T-cell (primary cell): ENCODE results near the gene SIM2. TPM values are rescaled to one million over a fixed set of nuclear protein-coding genes. Genes with fewer than 3 reads are reported as not detected.

Source experiments
- ATAC-seq, 4 experiments: fragments of 200-7000 bp in 3 of 4; fragments of 150-1000 bp in 1 of 4; cut with Tn5 transposase; replicated peaks in 1 of 4; 1 replicate in 3 of 4; 2 replicates in 1 of 4; pipeline ENCODE4 v1.10.0; 2021; ENCODE audit warnings: moderate library complexity in 3 of 4, mild to moderate bottlenecking in 2 of 4, moderate number of reproducible peaks in 1 of 4
- CTCF ChIA-PET, 2 donors: fragments of 300-600 bp; sonication (Branson Sonifier 250); formaldehyde crosslinking; loops; one replicate each; lab custom pipeline; 2022; ENCODE audit warnings: antibody characterized with exemption in 2 of 2; lab: Charles Lee
- POLR2A ChIA-PET, 2 donors: fragments of 300-600 bp; sonication (Branson Sonifier 250); formaldehyde crosslinking; loops; one replicate each; lab custom pipeline; 2022; ENCODE audit warnings: antibody characterized with exemption in 2 of 2; lab: Charles Lee
- DNase-seq, 35 experiments: peaks; one replicate each; pipeline versions ENCODE4 v3.0.0 to v3.0.0-alpha.2; 2013 to 2023
- H3K27ac ChIP-seq: one replicate; pipeline ENCODE4 v1.5.1; 2013; ENCODE audit warnings: low read length
- H3K27me3 ChIP-seq, 2 experiments: replicated peaks in 1 of 2; 1 replicate in 1 of 2; 2 replicates in 1 of 2; pipeline versions ENCODE4 v1.6.1 to v1.7.0; 2013; ENCODE audit warnings: low read length in 1 of 2, mixed read lengths in 1 of 2; ENCODE audit not compliant: control insufficient read depth in 2 of 2, insufficient read depth in 2 of 2; ENCODE audit errors: extremely low read depth in 1 of 2
- H3K36me3 ChIP-seq, 2 donors: 1 replicate in 1 of 2; 2 replicates in 1 of 2; pipeline versions ENCODE4 v1.6.1 to v1.7.0; 2013; ENCODE audit warnings: low read length in 1 of 2; ENCODE audit not compliant: control insufficient read depth in 2 of 2, insufficient read depth in 1 of 2; ENCODE audit errors: extremely low read depth in 1 of 2
- H3K4me1 ChIP-seq, 2 experiments: 1 replicate in 1 of 2; 2 replicates in 1 of 2; pipeline versions ENCODE4 v1.6.1 to v1.7.0; 2013; ENCODE audit warnings: low read length in 2 of 2, mixed read lengths in 1 of 2; ENCODE audit not compliant: insufficient read depth in 2 of 2, control insufficient read depth in 1 of 2; ENCODE audit errors: extremely low read depth in 1 of 2
- H3K4me3 ChIP-seq, 2 donors: 1 replicate in 1 of 2; 2 replicates in 1 of 2; pipeline versions ENCODE4 v1.5.1 to v1.7.0; 2013; ENCODE audit warnings: mild to moderate bottlenecking in 2 of 2, low read length in 1 of 2, moderate library complexity in 1 of 2; ENCODE audit not compliant: control insufficient read depth in 1 of 2; ENCODE audit errors: extremely low read depth in 1 of 2
- H3K9me3 ChIP-seq: 2 replicates; pipeline ENCODE4 v1.7.0; 2013
- H3K27ac Mint-ChIP-seq, 2 donors: one replicate each; pipeline ENCODE4 v1.8.0; 2020 to 2021; ENCODE audit warnings: mild to moderate bottlenecking in 2 of 2, mixed read lengths in 2 of 2
- H3K27me3 Mint-ChIP-seq, 2 donors: one replicate each; pipeline ENCODE4 v1.8.0; 2021 to 2022; ENCODE audit warnings: mixed read lengths in 2 of 2
- H3K36me3 Mint-ChIP-seq: one replicate; pipeline ENCODE4 v1.8.0; 2021; ENCODE audit warnings: mixed read lengths
- H3K4me1 Mint-ChIP-seq, 3 donors: one replicate each; pipeline ENCODE4 v1.8.0; 2020 to 2022; ENCODE audit warnings: mixed read lengths in 3 of 3, mild to moderate bottlenecking in 1 of 3
- H3K4me3 Mint-ChIP-seq, 3 donors: one replicate each; pipeline ENCODE4 v1.8.0; 2020 to 2022; ENCODE audit warnings: mild to moderate bottlenecking in 3 of 3, mixed read lengths in 3 of 3, moderate library complexity in 3 of 3
- H3K9me3 Mint-ChIP-seq, 3 donors: one replicate each; pipeline ENCODE4 v1.8.0; 2020 to 2022; ENCODE audit warnings: mixed read lengths in 3 of 3
- WGBS: methylation state at CpG from one replicate; pipeline ENCODE4 v1.1.5; 2013; ENCODE audit warnings: missing lambda C conversion rate; ENCODE audit not compliant: insufficient coverage; 5-methylcytosine and 5-hydroxymethylcytosine counted together
- total RNA-seq, 35 experiments: library from RNA in 6 of 35; stranded (reverse) in 6 of 35; fragments of 120-200 nt in 1 of 35; gene quantifications; one replicate each; pipeline versions ENCODE4 v1.2.1 to v1.2.4 and lab custom pipeline; 2013 to 2026

Gene SIM2
- total RNA-seq, 5 donors from 2014 or later (not counting 1 experiment from before 2014, with no cell fraction given), result 0.10 to 0.16 (median 0.12) TPM; not detected in 2

- peaks cover 0 to 3% (median 3%) of the 10 kb centered on the region in 3 donors for H3K4me1 Mint-ChIP-seq
- no peak for ATAC-seq
- H3K4me1 ChIP-seq, result no peaks in the 10 kb centered on the region
These were observed 86.0 kb downstream of the SIM2 start for GRCh38 chr21:36784947-36785346.

GRCh38 chr21:36785615-36786014 is 86.7 kb downstream of the SIM2 start:
- DNase-seq (no peak), ATAC-seq (no peak)
- POLR2A ChIA-PET, result no interaction called here
- Histone ChIP-seq H3K9me3 (no peaks in the 10 kb centered on the region), H3K36me3 (no peaks in the 10 kb centered on the region), H3K4me1 (no peaks in the 10 kb centered on the region), H3K27ac (no peak overlapping the region), H3K4me3 (no peak overlapping the region), H3K27me3 (no peaks in the 10 kb centered on the region)
- no peak overlapping the region for H3K4me3 Mint-ChIP-seq
- CTCF ChIA-PET, result interaction anchor here in 1 of 2 donors (0.6 kb wide), 1 partner anchor 1243 kb away, joined by 3 read pairs; no protein-coding TSS in a partner anchor
- no peak overlapping the region for H3K27ac Mint-ChIP-seq
- no peaks in the 10 kb centered on the region for H3K27me3 Mint-ChIP-seq
- WGBS, result no CpG with 5 or more reads among the region's 2 CpGs
- H3K4me1 Mint-ChIP-seq, result peaks cover 0 to 3% (median 3%) of the 10 kb centered on the region in 3 donors
- H3K9me3 Mint-ChIP-seq, result no peaks in the 10 kb centered on the region
- peaks cover 19% of the 10 kb centered on the region for H3K36me3 Mint-ChIP-seq

More at GRCh38 chr21:36784947-36785346, 86.0 kb downstream of the SIM2 start:
- H3K27me3 Mint-ChIP-seq, result no peaks in the 10 kb centered on the region
- H3K27ac ChIP-seq, result no peak overlapping the region
- CTCF ChIA-PET, result interaction anchor here in 1 of 2 donors (0.6 kb wide), 1 partner anchor 1242 kb away, joined by 3 read pairs; no protein-coding TSS in a partner anchor
- H3K27ac Mint-ChIP-seq, result no peak overlapping the region
- POLR2A ChIA-PET, result no interaction called here
- no peaks in the 10 kb centered on the region for H3K9me3 ChIP-seq
- WGBS, result 91% methylated on average over 12 of the region's 12 CpGs
- DNase-seq, result no peak
- H3K4me3 ChIP-seq, result no peak overlapping the region
- H3K4me3 Mint-ChIP-seq, result no peak overlapping the region
- no peaks in the 10 kb centered on the region for H3K9me3 Mint-ChIP-seq
- H3K27me3 ChIP-seq, result no peaks in the 10 kb centered on the region
- H3K36me3 Mint-ChIP-seq, result peaks cover 13% of the 10 kb centered on the region
- no peaks in the 10 kb centered on the region for H3K36me3 ChIP-seq

- Histone ChIP-seq H3K9me3 (no peaks in the 10 kb centered on the region), H3K27ac (no peak overlapping the region), H3K4me1 (no peaks in the 10 kb centered on the region), H3K27me3 (no peaks in the 10 kb centered on the region), H3K4me3 (no peak overlapping the region), H3K36me3 (no peaks in the 10 kb centered on the region)
- no peaks in the 10 kb centered on the region for H3K27me3 Mint-ChIP-seq
- H3K36me3 Mint-ChIP-seq, result peaks cover 25% of the 10 kb centered on the region
- CTCF ChIA-PET, result no interaction called here
- H3K4me3 Mint-ChIP-seq, result no peak overlapping the region
- no peaks in the 10 kb centered on the region for H3K9me3 Mint-ChIP-seq
- DNase-seq, result no peak
- 100% methylated on average over 2 of the region's 4 CpGs for WGBS
- H3K4me1 Mint-ChIP-seq, result peaks cover 0 to under 1% (median under 1%) of the 10 kb centered on the region in 3 donors
- POLR2A ChIA-PET, result no interaction called here
- ATAC-seq, result no peak
- no peak overlapping the region for H3K27ac Mint-ChIP-seq
These were observed 87.3 kb downstream of the SIM2 start for GRCh38 chr21:36786186-36786585.

- Histone ChIP-seq H3K4me3 (no peak overlapping the region), H3K4me1 (no peaks in the 10 kb centered on the region), H3K9me3 (no peaks in the 10 kb centered on the region), H3K36me3 (no peaks in the 10 kb centered on the region), H3K27me3 (no peaks in the 10 kb centered on the region), H3K27ac (no peak overlapping the region)
- DNase-seq, result no peak
- H3K36me3 Mint-ChIP-seq, result peaks cover 27% of the 10 kb centered on the region
- no peak overlapping the region for H3K4me3 Mint-ChIP-seq
- H3K9me3 Mint-ChIP-seq, result no peaks in the 10 kb centered on the region
- POLR2A ChIA-PET, result no interaction called here
- no peak overlapping the region for H3K27ac Mint-ChIP-seq
- no peaks in the 10 kb centered on the region for H3K27me3 Mint-ChIP-seq
- CTCF ChIA-PET, result interaction anchor here in 1 of 2 donors (0.5 kb wide), 1 partner anchor 15 kb away, joined by 4 read pairs; no protein-coding TSS in a partner anchor
- H3K4me1 Mint-ChIP-seq, result no peaks in the 10 kb centered on the region
- 85% methylated on average over 9 of the region's 12 CpGs for WGBS
- no peak for ATAC-seq
These were observed 89.3 kb downstream of the SIM2 start for GRCh38 chr21:36788120-36788638.

- no peaks in the 10 kb centered on the region for H3K27me3 ChIP-seq
- ChIA-PET CTCF (no interaction called here), POLR2A (no interaction called here)
- no peak overlapping the region for H3K27ac Mint-ChIP-seq
- 85% methylated on average over 7 of the region's 7 CpGs for WGBS
- H3K4me1 ChIP-seq, result no peaks in the 10 kb centered on the region
- H3K27me3 Mint-ChIP-seq, result no peaks in the 10 kb centered on the region
- H3K9me3 ChIP-seq, result no peaks in the 10 kb centered on the region
- H3K36me3 ChIP-seq, result no peaks in the 10 kb centered on the region
- H3K9me3 Mint-ChIP-seq, result no peaks in the 10 kb centered on the region
- no peak overlapping the region for H3K27ac ChIP-seq
- no peaks in the 10 kb centered on the region for H3K4me1 Mint-ChIP-seq
- no peak overlapping the region for H3K4me3 Mint-ChIP-seq
- DNase-seq, result no peak
- ATAC-seq, result no peak
- no peak overlapping the region for H3K4me3 ChIP-seq
- H3K36me3 Mint-ChIP-seq, result peaks cover 38% of the 10 kb centered on the region
These were observed 91.7 kb downstream of the SIM2 start for GRCh38 chr21:36790616-36791015.

GRCh38 chr21:36791180-36791579 is 92.3 kb downstream of the SIM2 start:
- Histone ChIP-seq H3K27me3 (no peaks in the 10 kb centered on the region), H3K4me3 (no peak overlapping the region), H3K4me1 (no peaks in the 10 kb centered on the region), H3K36me3 (no peaks in the 10 kb centered on the region), H3K9me3 (no peaks in the 10 kb centered on the region), H3K27ac (no peak overlapping the region)
- Mint-ChIP-seq H3K4me3 (no peak overlapping the region), H3K27ac (no peak overlapping the region), H3K27me3 (no peaks in the 10 kb centered on the region), H3K4me1 (no peaks in the 10 kb centered on the region), H3K9me3 (peaks cover 0 to 3% (median 3%) of the 10 kb centered on the region in 3 donors), H3K36me3 (peaks cover 42% of the 10 kb centered on the region)
- ChIA-PET CTCF (no interaction called here), POLR2A (no interaction called here)
- ATAC-seq, result no peak
- no peak for DNase-seq
- WGBS, result 93% methylated on average over 5 of the region's 10 CpGs
